Activated naive CD8-positive, alpha-beta T cell treated with anti-CD3 and anti-CD28 coated beads for 36 hours (primary cell): Measurements from ENCODE around the gene SCT. TPM values are rescaled to one million over a fixed set of nuclear protein-coding genes. Genes with fewer than 3 reads are reported as not detected.
"Not testable (repeated sequence)": the region's sequence is repeated elsewhere in the genome, so short reads cannot be mapped to it uniquely, and the experiment has no call there.

ENCODE experiments used
- DNase-seq: peaks from one replicate; pipeline ENCODE4 v3.0.0; 2021
- H3K27ac Mint-ChIP-seq: one replicate; pipeline ENCODE4 v1.8.0; 2022; ENCODE audit warnings: mild to moderate bottlenecking, moderate library complexity, mixed read lengths
- H3K27me3 Mint-ChIP-seq: one replicate; pipeline ENCODE4 v1.8.0; 2022; ENCODE audit warnings: mild to moderate bottlenecking, mixed read lengths
- H3K36me3 Mint-ChIP-seq: one replicate; pipeline ENCODE4 v1.8.0; 2021; ENCODE audit warnings: mild to moderate bottlenecking, mixed read lengths
- H3K4me1 Mint-ChIP-seq: one replicate; pipeline ENCODE4 v1.8.0; 2021; ENCODE audit warnings: mixed read lengths
- H3K4me3 Mint-ChIP-seq: one replicate; pipeline ENCODE4 v1.8.0; 2022; ENCODE audit warnings: mild to moderate bottlenecking, moderate library complexity, mixed read lengths
- H3K9me3 Mint-ChIP-seq: one replicate; pipeline ENCODE4 v1.8.0; 2022; ENCODE audit warnings: mixed read lengths
- total RNA-seq, 2 experiments: library from RNA; stranded (reverse); gene quantifications; one replicate each; pipeline ENCODE4 v1.2.3, GENCODE V29; 2021

Gene SCT
- total RNA-seq, 2 experiments from 2014 or later, result not detected

DNA sequence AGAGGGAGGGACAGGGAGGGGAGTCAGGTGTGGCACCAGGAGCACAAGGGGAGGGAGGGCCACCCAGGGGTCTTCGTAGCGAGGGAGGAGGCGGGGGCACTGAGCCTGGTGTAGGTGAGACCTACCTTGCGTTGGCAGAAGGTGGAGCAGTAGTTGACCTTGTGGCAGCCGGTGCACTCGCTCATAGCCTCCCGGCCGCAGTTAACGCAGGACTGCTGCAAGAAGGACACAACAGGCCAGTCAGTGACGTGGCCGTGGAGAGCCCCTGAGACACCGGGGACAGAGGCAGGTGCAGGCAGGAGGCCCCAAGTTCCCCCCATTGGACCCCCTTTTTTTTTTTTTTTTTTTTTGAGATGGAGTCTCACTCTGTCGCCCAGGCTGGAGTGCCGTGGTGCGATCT is 26.9 kb upstream of the SCT start:
- Mint-ChIP-seq H3K4me1 (no peaks in the 10 kb centered on the region), H3K27ac (no peak overlapping the region), H3K27me3 (no peaks in the 10 kb centered on the region), H3K36me3 (peaks cover 9% of the 10 kb centered on the region), H3K9me3 (no peaks in the 10 kb centered on the region), H3K4me3 (no peak overlapping the region)
- no peak for DNase-seq

DNA sequence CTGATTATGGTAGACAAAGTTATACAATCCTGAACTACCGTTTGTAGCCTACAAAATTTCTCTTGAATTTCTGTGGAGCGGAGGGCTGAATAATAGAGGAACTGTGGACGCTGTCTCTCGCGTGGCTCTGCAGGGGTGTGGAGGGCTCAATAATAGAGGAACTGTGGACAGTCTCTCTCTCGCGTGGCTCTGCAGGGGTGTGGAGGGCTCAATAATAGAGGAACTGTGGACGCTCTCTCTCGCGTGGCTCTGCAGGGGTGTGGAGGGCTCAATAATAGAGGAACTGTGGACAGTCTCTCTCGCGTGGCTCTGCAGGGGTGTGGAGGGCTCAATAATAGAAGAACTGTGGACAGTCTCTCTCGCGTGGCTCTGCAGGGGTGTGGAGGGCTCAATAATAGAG is 26.2 kb upstream of the SCT start:
- H3K4me1 Mint-ChIP-seq, H3K9me3 Mint-ChIP-seq, DNase-seq, H3K36me3 Mint-ChIP-seq, H3K27ac Mint-ChIP-seq, H3K4me3 Mint-ChIP-seq, H3K27me3 Mint-ChIP-seq: not testable (repeated sequence)

DNA sequence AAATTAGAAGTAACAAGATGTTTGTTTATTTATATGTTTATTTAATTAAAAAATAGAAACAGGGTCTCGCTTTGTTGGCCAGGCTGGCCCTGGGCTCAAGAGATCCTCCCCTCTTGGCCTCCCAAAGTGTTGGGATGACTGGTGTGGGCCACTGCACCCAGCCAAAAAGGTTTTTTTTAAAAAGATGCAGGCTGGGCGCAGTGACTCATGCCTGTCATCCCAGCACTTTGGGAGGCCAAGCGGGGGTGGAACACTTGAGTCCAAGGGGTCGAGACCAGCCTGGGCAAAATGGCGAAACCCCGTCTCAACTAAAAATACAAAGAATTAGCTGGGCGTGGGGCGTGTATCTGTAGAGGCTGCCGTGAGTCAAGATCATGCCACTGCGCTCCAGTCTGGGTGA is 23.5 kb upstream of the SCT start:
- Mint-ChIP-seq H3K27ac (no peak overlapping the region), H3K27me3 (no peaks in the 10 kb centered on the region), H3K4me1 (peaks cover 4% of the 10 kb centered on the region), H3K4me3 (no peak overlapping the region), H3K9me3 (no peaks in the 10 kb centered on the region), H3K36me3 (peaks cover 11% of the 10 kb centered on the region)
- DNase-seq, result no peak

DNA sequence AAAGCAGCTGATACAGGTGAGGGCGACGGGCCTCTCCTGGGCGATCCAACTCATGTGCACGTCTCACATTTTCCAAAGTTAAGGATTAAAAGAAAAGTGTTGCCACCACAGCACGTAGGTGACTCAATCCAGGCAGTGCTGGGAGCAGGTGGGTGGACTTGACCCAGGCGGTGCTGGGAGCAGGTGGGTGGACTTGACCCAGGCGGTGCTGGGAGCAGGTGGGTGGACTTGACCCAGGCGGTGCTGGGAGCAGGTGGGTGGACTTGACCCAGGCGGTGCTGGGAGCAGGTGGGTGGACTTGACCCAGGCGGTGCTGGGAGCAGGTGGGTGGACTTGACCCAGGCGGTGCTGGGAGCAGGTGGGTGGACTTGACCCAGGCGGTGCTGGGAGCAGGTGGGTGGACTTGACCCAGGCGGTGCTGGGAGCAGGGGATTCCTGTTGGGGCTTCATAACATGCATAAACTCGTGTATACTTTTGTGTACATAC is 20.7 kb upstream of the SCT start:
- H3K4me1 Mint-ChIP-seq, H3K4me3 Mint-ChIP-seq, H3K9me3 Mint-ChIP-seq, H3K27ac Mint-ChIP-seq, H3K36me3 Mint-ChIP-seq, H3K27me3 Mint-ChIP-seq, DNase-seq: not testable (repeated sequence)

DNA sequence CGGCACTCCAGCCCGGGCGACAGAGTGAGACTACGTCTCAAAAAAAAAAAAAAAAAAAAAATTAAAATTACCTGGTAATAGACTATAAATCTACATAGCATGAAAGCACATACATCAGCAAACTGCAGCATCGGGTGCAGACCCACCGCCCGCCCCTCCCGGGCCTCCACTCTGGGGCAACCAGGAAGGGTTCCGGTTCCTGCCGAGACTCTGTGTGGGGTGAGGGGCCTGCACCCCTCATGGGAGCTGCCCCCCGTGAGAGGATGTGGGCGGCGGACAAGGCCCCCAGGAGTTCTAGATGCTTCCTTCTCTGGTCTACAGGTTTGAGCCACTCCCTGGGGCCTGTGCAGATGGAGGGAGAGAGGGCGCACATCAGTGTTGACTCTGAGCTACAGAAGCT is 19.2 kb upstream of the SCT start:
- H3K4me1 Mint-ChIP-seq, result peaks cover 4% of the 10 kb centered on the region
- H3K9me3 Mint-ChIP-seq, result no peaks in the 10 kb centered on the region
- no peak overlapping the region for H3K4me3 Mint-ChIP-seq
- H3K27me3 Mint-ChIP-seq, result no peaks in the 10 kb centered on the region
- peaks cover 5% of the 10 kb centered on the region for H3K36me3 Mint-ChIP-seq
- DNase-seq, result no peak
- no peak overlapping the region for H3K27ac Mint-ChIP-seq

DNA sequence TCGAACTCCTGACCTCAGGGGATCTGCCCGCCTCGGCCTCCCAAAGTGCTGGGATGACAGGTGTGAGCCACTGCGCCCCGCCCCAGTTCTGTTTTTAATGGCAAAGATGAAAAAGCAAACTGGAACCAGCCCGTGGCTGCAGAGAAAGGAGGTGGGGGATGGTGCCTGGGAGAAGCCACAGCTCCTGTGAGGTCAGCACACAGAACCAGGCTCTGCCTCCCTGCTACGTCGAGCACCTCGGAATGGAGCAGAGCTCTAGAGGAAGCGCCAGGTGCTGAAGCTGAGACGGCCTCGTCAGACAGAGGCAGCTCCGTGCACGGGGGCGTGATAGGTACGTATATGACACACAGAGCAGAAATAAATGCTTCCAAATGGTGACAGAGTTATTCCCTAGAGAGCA is 18.6 kb upstream of the SCT start:
- Mint-ChIP-seq H3K4me3 (no peak overlapping the region), H3K9me3 (no peaks in the 10 kb centered on the region), H3K4me1 (peaks cover 4% of the 10 kb centered on the region), H3K27me3 (peaks cover under 1% of the 10 kb centered on the region), H3K36me3 (peaks cover 5% of the 10 kb centered on the region), H3K27ac (no peak overlapping the region)
- DNase-seq, result no peak

DNA sequence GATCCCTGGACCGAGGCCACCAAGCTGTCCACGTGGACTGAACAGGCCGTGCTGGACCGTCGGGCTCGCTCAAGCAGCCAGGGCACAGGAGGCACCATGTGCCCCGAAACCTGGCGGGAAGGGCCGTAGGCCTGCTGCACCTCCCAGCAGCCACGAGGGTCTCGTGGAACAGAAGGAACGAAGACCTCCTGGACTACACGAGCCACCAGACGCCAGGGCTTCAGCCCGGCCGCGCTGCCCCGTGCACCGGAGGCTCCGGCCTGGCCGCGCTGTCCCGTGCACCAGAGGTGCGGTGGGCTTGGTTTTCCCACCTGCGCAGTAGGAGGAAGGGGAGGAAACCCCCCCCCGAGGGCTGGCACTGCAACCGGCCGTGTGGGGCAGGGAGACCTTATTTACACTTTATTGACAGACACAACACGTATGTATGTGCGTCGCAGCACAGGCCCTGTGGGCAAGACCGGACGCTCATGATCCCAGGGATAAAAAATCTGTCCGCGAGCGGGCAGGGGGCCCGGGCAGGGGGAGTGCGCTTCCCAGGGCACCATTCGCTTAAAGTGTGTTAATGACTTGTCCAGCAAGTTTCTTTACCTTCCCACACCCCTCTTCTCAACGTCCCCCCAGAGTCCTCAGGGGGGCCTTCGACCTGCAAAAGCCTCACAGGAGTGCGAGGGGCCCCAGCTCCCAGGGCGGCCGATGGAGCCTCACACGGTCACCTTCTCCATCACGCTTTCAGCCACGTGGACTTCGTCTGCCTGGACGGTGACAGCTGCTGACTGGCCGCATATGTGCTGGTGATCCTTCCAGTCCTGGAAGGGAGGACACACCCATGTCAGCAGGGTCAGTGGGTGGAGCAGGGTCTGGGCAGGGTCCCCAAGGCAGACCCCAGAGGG is 17.1 kb upstream of the SCT start:
- Mint-ChIP-seq H3K36me3 (peaks cover 2% of the 10 kb centered on the region), H3K27me3 (peaks cover 7% of the 10 kb centered on the region), H3K4me3 (no peak overlapping the region), H3K4me1 (peaks cover 6% of the 10 kb centered on the region), H3K9me3 (no peaks in the 10 kb centered on the region), H3K27ac (no peak overlapping the region)
- no peak for DNase-seq

DNA sequence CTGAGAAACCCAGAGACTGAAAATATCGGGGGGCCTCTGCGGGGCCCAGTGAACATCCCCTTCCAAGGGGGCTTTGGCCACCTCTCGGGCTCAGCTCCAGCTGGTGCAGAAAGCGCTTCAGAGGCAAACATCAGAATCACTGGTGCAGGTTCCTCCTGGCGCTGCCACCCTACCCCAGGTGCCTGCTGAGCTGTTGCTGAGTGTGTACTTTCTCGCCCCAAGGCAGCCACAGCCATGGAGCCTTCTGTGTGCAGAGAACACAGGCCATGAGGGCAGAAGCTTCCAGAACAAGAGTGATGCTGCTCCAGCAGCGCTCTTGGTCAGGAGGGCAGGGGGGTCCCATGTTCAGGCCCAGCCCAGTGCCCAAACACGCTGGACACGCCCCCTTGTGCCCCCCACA is 16.4 kb upstream of the SCT start:
- H3K27me3 Mint-ChIP-seq, result peaks cover 14% of the 10 kb centered on the region
- no peaks in the 10 kb centered on the region for H3K9me3 Mint-ChIP-seq
- no peak overlapping the region for H3K4me3 Mint-ChIP-seq
- peaks cover 4% of the 10 kb centered on the region for H3K36me3 Mint-ChIP-seq
- DNase-seq, result no peak
- no peak overlapping the region for H3K27ac Mint-ChIP-seq
- H3K4me1 Mint-ChIP-seq, result peaks cover 8% of the 10 kb centered on the region

DNA sequence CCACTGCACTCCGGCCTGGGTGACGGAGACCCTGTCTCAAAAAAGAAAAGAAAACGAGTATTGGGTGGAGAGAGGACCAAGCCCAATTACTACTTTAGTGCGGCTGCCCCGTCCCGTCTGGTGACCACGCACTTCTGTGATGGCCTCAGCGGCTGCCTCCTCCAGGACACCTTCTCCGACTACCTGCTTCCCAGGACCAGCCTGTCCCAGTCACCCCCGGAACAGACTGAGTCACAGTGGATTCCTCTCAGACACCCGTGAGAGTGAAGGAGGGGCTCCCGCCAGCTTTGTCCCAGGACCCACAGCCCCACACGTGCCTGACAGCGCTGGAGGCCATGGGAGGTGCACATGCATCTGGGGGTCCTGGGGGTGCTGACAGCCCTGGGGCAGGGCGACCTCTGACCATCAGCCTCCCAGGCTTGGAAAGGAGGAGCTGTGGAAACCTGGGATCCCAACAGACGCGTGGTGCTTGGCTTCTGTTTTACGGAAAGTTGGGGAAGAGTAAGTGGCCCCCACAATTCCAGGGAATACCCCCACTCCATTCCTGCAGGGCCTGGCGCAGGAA is 14.9 kb upstream of the SCT start:
- H3K36me3 Mint-ChIP-seq, result peaks cover 2% of the 10 kb centered on the region
- H3K9me3 Mint-ChIP-seq, result no peaks in the 10 kb centered on the region

DNA sequence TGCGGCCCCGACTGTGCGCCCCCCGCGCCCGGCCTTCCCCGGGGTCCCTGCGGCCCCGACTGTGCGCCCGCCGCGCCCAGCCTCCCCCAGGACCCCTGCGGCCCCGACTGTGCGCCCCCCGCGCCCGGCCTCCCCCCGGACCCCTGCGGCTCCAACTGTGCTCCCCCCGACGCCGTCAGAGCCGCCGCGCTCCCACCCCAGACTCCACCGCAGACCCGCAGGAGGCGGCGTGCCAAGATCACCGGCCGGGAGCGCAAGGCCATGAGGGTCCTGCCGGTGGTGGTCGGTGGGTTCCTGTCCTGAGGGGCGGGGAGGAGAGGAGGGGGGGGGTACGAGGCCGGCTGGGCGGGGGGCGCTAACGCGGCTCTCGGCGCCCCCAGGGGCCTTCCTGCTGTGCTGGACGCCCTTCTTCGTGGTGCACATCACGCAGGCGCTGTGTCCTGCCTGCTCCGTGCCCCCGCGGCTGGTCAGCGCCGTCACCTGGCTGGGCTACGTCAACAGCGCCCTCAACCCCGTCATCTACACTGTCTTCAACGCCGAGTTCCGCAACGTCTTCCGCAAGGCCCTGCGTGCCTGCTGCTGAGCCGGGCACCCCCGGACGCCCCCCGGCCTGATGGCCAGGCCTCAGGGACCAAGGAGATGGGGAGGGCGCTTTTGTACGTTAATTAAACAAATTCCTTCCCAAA is 13.2 kb upstream of the SCT start:
- Mint-ChIP-seq H3K27ac (no peak overlapping the region), H3K27me3 (peaks cover 38% of the 10 kb centered on the region), H3K36me3 (peaks cover 2% of the 10 kb centered on the region), H3K4me1 (peaks cover 10% of the 10 kb centered on the region), H3K9me3 (no peaks in the 10 kb centered on the region), H3K4me3 (no peak overlapping the region)
- DNase-seq, result no peak

More for the DNA sequence above, 14.9 kb upstream of the SCT start:
- no peak for DNase-seq
- Mint-ChIP-seq H3K27me3 (peaks cover 25% of the 10 kb centered on the region), H3K27ac (no peak overlapping the region), H3K4me1 (peaks cover 9% of the 10 kb centered on the region), H3K4me3 (no peak overlapping the region)

DNA sequence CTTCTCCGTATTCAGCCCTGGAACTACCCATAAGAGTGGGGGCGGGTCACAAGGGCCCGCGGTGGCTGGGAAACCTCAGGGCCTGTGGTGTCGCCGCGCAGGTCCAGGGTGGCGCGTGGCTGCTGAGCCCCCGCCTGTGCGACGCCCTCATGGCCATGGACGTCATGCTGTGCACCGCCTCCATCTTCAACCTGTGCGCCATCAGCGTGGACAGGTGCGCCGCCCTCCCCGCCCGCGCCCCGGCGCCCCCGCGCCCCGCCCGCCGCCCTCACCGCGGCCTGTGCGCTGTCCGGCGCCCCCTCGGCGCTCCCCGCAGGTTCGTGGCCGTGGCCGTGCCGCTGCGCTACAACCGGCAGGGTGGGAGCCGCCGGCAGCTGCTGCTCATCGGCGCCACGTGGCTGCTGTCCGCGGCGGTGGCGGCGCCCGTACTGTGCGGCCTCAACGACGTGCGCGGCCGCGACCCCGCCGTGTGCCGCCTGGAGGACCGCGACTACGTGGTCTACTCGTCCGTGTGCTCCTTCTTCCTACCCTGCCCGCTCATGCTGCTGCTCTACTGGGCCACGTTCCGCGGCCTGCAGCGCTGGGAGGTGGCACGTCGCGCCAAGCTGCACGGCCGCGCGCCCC is 12.5 kb upstream of the SCT start:
- DNase-seq, result no peak
- Mint-ChIP-seq H3K4me3 (no peak overlapping the region), H3K4me1 (peaks cover 10% of the 10 kb centered on the region), H3K27me3 (peaks cover 38% of the 10 kb centered on the region), H3K9me3 (no peaks in the 10 kb centered on the region), H3K36me3 (peaks cover 2% of the 10 kb centered on the region), H3K27ac (no peak overlapping the region)

DNA sequence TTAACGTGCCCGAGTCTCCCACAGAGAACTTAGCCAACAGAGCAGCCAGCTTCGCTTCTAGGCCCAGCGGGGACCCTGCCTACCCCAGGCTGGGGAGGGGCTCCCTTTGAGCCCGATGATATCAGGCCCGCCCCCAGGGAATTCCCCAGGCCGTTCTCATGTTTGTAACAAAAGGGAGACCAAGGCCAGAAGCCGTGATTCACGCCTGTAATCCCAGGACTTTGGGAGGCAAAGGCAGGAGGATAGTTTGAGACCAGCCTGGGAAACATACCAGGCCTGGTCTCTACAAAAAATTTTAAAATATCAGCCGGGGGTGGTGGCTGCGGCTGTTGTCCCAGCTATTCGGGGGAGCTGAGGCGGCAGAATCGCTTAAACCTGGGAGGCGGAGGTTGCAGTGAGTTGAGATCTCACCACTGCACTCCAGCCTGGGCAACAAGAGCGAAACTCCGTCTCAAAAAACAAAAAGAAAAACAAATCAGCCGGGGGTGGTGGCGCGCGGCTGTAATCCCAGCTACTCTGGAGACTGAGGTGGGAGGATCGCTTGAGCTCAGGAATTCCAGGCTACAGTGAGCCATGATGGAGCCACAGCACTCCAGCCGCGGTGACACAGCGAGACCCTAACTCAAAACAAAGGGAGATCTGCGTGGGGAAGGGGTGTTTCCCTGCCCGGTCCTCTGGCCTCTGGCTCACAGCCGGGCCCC is 11.8 kb upstream of the SCT start:
- H3K27me3 Mint-ChIP-seq, result peaks cover 38% of the 10 kb centered on the region
- peak overlapping the region; percentile 18 for H3K4me3 Mint-ChIP-seq
- H3K9me3 Mint-ChIP-seq, result no peaks in the 10 kb centered on the region
- peaks cover 2% of the 10 kb centered on the region for H3K36me3 Mint-ChIP-seq
- peaks cover 10% of the 10 kb centered on the region for H3K4me1 Mint-ChIP-seq
- no peak overlapping the region for H3K27ac Mint-ChIP-seq
- DNase-seq, result no peak

DNA sequence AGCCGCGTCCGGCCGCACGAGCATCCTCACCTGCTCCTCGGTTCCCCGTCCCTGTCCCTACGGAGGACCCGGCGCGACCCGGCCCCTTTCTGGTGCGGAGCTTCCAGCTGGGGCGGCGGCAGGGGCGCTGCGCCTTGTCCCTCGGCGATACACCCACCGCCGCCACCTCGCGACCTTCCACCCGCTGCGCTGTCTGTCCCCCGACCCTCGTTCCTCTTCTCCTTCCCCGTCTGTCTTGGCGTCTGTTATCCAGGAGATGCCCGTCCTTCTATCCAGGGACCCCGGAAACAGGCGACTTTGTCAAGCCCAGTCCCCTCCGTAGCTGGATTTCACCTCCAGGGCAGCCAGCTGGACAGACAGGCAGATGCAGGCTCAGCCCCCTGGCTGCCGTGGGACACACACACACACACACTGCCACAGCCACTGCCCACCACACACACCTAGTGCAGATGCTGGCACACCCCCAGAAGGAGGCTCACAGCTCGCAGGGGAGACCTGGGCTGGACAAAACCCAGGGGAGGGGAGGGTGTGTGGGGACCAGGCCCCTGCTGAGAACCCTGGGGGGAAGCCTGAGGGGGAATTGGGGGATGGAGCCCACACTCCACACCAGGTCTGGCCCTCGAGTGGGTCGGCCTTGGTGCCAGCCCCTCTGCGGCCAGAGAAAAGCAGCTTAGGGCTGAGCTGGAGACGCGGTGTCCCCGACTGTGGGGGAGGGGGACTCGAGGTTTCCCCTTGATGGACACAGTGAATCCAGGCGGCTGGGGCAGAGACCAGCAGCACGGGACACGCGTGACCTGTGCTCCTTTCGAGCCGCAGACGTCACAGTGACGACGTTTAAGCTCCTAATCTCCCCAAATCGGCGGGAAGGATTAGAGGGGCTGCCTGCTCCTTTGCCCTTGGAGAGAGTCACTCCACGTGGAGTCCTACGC is 10.9 kb upstream of the SCT start:
- peaks cover 38% of the 10 kb centered on the region for H3K27me3 Mint-ChIP-seq
- H3K9me3 Mint-ChIP-seq, result no peaks in the 10 kb centered on the region
- DNase-seq, result no peak
- peak overlapping the region; percentile 48 for H3K4me3 Mint-ChIP-seq
- H3K4me1 Mint-ChIP-seq, result peaks cover 10% of the 10 kb centered on the region
- H3K27ac Mint-ChIP-seq, result no peak overlapping the region
- peaks cover 2% of the 10 kb centered on the region for H3K36me3 Mint-ChIP-seq

DNA sequence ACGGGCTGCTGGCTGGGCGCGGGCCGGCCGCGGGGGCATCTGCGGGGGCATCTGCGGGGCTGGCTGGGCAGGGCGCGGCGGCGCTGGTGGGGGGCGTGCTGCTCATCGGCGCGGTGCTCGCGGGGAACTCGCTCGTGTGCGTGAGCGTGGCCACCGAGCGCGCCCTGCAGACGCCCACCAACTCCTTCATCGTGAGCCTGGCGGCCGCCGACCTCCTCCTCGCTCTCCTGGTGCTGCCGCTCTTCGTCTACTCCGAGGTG is 10.3 kb upstream of the SCT start:
- no peaks in the 10 kb centered on the region for H3K9me3 Mint-ChIP-seq
- H3K36me3 Mint-ChIP-seq, result peaks cover 2% of the 10 kb centered on the region
- no peak for DNase-seq
- no peak overlapping the region for H3K27ac Mint-ChIP-seq
- peaks cover 38% of the 10 kb centered on the region for H3K27me3 Mint-ChIP-seq
- H3K4me1 Mint-ChIP-seq, result peaks cover 10% of the 10 kb centered on the region
- peak overlapping the region; percentile 48 for H3K4me3 Mint-ChIP-seq
